ENCODE data around the gene SOX6.

- TF ChIP-seq EZH2 (IDR thresholded peaks at IDR 0.05; ENCODE audit: low read depth) (no peak), CTCF (conservative IDR thresholded peaks at IDR 0.05) (no peak)
Observed at GRCh38 chr11:16385099-16385498, 28.8 kb upstream of the SOX6 start.
